ENCODE results near the gene PYDC1. TPM values are rescaled to one million over a fixed set of nuclear protein-coding genes. Genes with fewer than 3 reads are reported as not detected.
"Not testable (repeated sequence)": the region's sequence is repeated elsewhere in the genome, so short reads cannot be mapped to it uniquely, and the experiment has no call there.

The PYDC1 gene
- total RNA-seq, 1 donor from 2014 or later = not detected

DNA sequence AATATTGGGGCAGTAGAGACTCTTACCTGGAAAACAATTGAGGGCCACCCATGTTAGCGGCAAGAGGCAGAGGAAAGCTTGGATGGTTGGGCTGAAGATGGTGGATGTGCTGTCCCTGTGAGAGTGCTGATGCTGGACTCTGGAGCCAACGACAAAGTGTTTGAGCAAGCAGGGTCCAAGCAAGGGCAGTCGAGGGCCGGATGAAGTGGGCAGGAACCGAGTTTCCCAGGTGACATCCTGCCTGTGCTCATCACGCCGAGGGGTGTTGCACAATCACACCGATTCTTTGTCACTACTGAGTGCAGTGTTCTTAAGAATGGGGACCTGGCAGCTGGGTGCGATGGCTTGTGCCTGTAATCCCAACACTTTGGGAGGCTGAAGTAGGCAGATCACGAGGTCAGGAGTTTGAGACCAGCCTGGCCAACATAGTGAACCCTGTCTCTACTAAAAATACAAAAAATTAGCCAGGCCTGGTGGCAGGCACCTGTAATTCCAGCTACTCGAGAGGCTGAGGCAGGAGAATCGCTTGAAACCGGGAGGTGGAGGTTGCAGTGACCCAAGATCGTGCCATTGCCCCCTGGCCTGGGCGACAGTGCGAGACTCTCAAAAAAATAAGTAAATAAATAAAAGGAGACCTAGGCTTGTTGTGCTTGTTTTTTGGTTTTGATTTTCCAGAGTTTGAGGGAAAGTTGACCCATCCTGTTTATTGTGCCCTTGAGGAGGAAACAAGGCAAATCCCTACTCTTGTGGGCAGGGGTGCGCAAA, 20.4 kb downstream of the PYDC1 start:
- DNase-seq (ENCODE audit: low read depth) = no peak

- not testable (repeated sequence) for DNase-seq (ENCODE audit: low read depth)
Observed at GRCh38 chr16:31195861-31196260, 21.1 kb downstream of the PYDC1 start.

GRCh38 chr16:31194898-31195297, 22.0 kb downstream of the PYDC1 start:
- no peak for DNase-seq (ENCODE audit: low read depth)

DNA sequence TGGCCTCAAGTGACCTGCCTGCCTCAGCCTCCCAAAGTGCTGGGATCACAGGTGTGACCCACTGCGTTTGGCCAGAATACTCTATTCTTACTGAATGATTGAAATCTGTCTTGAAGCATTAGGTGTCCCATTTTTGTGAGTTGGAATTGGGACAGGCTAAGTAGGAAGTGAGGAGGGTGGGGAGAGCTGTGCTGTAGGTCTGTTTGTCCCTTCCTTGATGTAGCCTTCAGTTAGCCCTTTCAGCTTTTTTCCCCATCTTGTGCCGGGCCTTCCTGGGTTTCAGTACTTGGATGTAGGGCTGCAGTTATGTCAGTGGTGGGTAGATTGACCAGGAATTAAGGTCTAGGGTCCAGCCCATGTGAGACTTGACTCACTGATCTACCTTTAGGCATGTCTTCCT, 23.1 kb downstream of the PYDC1 start:
- no peak for DNase-seq (ENCODE audit: low read depth)

DNA sequence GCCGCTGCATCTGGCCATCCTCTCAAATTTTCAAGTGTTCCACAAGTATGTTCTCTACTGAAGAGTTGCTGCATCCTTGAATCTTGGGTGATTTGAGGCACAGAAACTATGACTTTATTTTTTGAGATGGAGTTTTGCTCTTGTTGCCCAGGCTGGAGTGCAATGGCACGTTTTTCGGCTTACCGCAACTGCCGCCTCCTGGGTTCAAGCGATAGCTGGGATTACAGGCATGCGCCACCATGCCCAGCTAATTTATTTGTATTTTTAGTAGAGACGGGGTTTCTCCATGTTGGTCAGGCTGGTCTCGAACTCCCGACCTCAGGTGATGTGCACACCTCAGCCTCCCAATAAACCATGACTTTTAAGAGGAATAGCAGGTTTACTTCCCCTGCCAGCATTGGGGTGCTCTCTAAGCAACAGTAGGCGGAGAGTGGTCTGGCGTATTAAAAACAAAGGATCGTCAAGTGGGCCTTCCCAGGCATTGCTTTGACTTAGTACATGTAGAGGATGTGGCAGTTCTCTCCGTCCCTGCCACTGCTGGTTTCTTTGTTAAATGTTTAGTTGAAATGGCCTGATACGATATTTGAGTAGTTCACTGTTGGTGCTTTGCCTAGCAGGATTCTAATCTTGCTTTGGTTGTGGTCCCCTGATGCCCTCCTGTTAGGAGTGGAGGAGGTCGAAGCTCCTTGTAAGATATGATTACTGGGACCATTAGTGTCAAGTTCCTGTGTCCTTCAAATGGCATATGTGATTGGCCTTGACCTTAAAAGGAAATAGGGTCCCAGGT, 23.9 kb downstream of the PYDC1 start:
- no peak for DNase-seq (ENCODE audit: low read depth)

- no peak for DNase-seq (ENCODE audit: low read depth)
Observed at GRCh38 chr16:31191697-31192428, 25.1 kb downstream of the PYDC1 start.

GRCh38 chr16:31190818-31191444, 26.0 kb downstream of the PYDC1 start:
- DNase-seq (ENCODE audit: low read depth) = no peak

- no peak for DNase-seq (ENCODE audit: low read depth)
Observed at GRCh38 chr16:31190061-31190460, 26.9 kb downstream of the PYDC1 start.

DNA sequence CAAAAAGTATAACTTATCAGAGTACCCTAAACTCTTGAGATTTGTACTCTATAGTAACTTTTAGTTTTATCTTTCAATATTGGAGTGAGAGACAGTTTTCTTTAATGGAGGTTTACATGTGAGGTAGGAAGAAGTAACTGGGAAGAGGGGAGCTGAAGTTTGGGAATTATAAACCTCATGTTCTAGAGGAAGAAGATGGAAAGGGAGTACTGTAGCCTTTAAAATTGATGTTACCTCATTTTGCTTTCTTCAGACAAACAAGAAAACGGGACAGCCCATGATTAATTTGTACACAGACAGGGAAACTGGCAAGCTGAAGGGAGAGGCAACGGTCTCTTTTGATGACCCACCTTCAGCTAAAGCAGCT, 27.5 kb downstream of the PYDC1 start:
- DNase-seq (ENCODE audit: low read depth) = no peak

GRCh38 chr16:31188450-31189411, 28.2 kb downstream of the PYDC1 start:
- no peak for DNase-seq (ENCODE audit: low read depth)

DNA sequence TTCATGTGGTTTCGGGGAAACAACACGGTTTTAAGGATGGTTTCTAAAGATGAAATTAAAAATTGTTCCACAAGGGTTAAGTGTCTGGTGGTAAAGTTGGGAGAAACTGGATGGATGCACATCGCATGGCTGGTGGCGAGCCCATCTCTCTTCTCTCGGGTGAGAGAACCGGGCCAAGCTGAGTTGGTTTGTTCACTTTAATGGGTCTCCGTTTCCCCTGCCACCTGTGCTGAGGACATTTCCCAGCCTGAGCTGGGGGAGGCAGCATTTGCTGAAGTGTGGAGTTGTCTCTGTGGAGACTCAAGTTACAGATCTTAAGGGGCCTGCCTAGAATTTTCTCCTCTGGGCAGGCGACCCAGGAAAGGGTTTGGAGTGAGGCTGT, 29.1 kb downstream of the PYDC1 start:
- no peak for DNase-seq (ENCODE audit: low read depth)

GRCh38 chr16:31186930-31187807, 29.8 kb downstream of the PYDC1 start:
- DNase-seq (ENCODE audit: low read depth) = no peak

DNA sequence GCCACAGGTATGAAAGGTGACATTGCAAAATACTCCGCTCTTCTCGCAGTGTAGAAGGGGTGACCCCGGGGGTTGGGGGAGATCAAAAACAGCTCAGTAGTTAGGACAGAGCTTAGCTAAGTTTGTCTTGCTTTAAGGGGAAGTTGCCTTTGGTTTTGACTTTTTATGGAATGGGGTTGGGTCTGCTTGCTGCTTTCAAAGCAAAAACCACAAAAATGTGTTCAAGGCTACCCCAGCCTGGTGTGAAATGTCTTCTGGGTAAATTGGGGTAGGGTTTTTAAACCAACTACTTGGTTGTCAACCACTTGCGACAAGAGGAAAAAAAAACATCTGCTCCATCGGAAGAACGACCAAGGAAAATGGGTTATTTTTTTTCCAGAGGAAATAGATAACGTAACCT, 30.8 kb downstream of the PYDC1 start:
- DNase-seq (ENCODE audit: low read depth) = no peak

- no peak for DNase-seq (ENCODE audit: low read depth)
Observed at GRCh38 chr16:31185339-31185738, 31.6 kb downstream of the PYDC1 start.

GRCh38 chr16:31184888-31185287, 32.0 kb downstream of the PYDC1 start:
- DNase-seq (ENCODE audit: low read depth) = no peak

DNA sequence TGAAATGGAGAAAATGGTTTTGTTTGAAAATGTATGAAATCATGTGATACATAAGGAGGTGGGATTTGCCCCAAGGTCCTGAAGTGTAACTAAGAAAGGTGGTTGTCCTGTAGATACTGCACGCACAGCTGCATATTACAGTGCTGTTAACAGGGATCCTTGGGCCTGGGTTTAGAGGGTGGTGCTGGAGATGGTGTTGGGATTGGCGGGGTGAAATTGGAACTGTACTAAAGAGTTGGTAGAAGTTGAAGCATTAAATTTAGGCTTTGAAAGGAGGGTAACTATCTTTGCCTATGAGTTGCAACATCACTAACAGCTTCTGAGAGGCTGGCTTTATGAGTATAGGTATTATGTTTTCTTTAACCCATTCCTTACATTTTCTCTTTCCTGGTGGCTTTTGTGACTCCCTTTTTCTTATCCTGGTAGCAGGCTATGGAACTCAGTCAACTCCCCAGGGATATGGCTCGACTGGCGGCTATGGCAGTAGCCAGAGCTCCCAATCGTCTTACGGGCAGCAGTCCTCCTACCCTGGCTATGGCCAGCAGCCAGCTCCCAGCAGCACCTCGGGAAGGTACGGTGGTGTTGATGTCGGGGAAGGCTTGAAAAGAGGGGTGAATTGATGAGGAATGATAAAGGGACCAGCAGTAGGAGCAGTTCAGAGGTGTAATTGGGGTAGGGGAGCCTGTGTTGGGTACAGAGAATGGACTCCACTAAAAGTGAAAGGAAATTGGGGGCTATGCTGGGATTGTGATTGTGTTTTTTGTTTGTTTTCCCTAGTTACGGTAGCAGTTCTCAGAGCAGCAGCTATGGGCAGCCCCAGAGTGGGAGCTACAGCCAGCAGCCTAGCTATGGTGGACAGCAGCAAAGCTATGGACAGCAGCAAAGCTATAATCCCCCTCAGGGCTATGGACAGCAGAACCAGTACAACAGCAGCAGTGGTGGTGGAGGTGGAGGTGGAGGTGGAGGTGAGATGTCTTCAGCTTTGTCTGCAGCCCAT, 33.2 kb downstream of the PYDC1 start:
- DNase-seq (ENCODE audit: low read depth) = no peak

DNA sequence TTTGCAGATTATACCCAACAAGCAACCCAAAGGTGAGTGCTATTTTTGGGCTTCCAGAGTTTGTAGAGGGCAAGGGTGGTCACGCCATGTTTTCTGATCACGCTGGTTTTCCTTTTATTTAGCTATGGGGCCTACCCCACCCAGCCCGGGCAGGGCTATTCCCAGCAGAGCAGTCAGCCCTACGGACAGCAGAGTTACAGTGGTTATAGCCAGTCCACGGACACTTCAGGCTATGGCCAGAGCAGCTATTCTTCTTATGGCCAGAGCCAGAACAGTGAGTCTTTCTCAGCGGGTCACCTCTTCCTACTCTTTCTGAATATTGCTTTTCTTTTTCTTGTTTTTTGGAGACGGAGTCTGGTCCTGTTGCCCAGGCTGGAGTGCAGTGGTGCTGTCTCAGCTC, 34.5 kb downstream of the PYDC1 start:
- no peak for DNase-seq (ENCODE audit: low read depth)

- DNase-seq (ENCODE audit: low read depth) = no peak
Observed at GRCh38 chr16:31181102-31181830, 35.7 kb downstream of the PYDC1 start.
